ENCODE measurements around the gene BTRC.

GRCh38 chr10:101545898-101546297 is 191.9 kb downstream of the BTRC start:
- TF ChIP-seq, protein P1, sequence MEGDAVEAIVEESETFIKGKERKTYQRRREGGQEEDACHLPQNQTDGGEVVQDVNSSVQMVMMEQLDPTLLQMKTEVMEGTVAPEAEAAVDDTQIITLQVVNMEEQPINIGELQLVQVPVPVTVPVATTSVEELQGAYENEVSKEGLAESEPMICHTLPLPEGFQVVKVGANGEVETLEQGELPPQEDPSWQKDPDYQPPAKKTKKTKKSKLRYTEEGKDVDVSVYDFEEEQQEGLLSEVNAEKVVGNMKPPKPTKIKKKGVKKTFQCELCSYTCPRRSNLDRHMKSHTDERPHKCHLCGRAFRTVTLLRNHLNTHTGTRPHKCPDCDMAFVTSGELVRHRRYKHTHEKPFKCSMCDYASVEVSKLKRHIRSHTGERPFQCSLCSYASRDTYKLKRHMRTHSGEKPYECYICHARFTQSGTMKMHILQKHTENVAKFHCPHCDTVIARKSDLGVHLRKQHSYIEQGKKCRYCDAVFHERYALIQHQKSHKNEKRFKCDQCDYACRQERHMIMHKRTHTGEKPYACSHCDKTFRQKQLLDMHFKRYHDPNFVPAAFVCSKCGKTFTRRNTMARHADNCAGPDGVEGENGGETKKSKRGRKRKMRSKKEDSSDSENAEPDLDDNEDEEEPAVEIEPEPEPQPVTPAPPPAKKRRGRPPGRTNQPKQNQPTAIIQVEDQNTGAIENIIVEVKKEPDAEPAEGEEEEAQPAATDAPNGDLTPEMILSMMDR (IDR thresholded peaks at IDR 0.05): no peak
- TF ChIP-seq POLR2A (IDR thresholded peaks at IDR 0.05): no peak

Data from Peyer's patch (tissue), 4 donors.